A549 (cell line): ENCODE measurements around the gene HHATL.

ENCODE experiments used
- ATOH8 ChIP-seq: fragments of 250-450 bp; sonication (Bioruptor Pico); IDR thresholded peaks from 2 replicates; pipeline ENCODE4 v1.5.0; 2020; ENCODE audit warnings: low read depth, mild to moderate bottlenecking, moderate library complexity
- CBX2 ChIP-seq: fragments of 200-600 bp; sonication (generic); IDR thresholded peaks from 2 replicates; pipeline ENCODE4 v1.6.1; 2016; ENCODE audit warnings: low read depth, mild to moderate bottlenecking, borderline replicate concordance
- CEBPB ChIP-seq, 2 experiments: fragments of >200 bp in 1 of 2; sonication (Bioruptor Twin) in 1 of 2; formaldehyde crosslinking in 1 of 2; IDR thresholded peaks; 2 replicates each; pipeline ENCODE4 v1.6.1; 2012 to 2016
- MYC ChIP-seq: IDR thresholded peaks from 2 replicates; pipeline ENCODE4 v1.6.1; 2012; ENCODE audit warnings: mild to moderate bottlenecking, inconsistent platforms, low read length, improper control_type of control experiment, borderline replicate concordance
- PBX3 ChIP-seq: IDR thresholded peaks from 2 replicates; pipeline ENCODE4 v1.6.1; 2012
- POLR2A ChIP-seq: IDR thresholded peaks from 2 replicates; pipeline ENCODE4 v1.6.1; 2012; ENCODE audit warnings: mild to moderate bottlenecking, low read length
- RAD21 ChIP-seq, 2 experiments: fragments of >200 bp in 1 of 2; sonication (Bioruptor Twin) in 1 of 2; formaldehyde crosslinking in 1 of 2; IDR thresholded peaks in 1 of 2; conservative IDR thresholded peaks in 1 of 2; 2 replicates in 1 of 2; 3 replicates in 1 of 2; pipeline ENCODE4 v1.6.1; 2012 to 2018; ENCODE audit warnings: inconsistent platforms in 1 of 2
- TF ChIP-seq, protein P1 (sequence below): fragments of >200 bp; sonication (Bioruptor Twin); formaldehyde crosslinking; IDR thresholded peaks from 3 replicates; pipeline ENCODE4 v1.5.1; 2016
- TF ChIP-seq, protein P2 (sequence below): fragments of 450-650 bp; IDR thresholded peaks from 2 replicates; pipeline ENCODE4 v1.6.1; 2014; ENCODE audit warnings: antibody characterized with exemption

- TF ChIP-seq, protein P1, sequence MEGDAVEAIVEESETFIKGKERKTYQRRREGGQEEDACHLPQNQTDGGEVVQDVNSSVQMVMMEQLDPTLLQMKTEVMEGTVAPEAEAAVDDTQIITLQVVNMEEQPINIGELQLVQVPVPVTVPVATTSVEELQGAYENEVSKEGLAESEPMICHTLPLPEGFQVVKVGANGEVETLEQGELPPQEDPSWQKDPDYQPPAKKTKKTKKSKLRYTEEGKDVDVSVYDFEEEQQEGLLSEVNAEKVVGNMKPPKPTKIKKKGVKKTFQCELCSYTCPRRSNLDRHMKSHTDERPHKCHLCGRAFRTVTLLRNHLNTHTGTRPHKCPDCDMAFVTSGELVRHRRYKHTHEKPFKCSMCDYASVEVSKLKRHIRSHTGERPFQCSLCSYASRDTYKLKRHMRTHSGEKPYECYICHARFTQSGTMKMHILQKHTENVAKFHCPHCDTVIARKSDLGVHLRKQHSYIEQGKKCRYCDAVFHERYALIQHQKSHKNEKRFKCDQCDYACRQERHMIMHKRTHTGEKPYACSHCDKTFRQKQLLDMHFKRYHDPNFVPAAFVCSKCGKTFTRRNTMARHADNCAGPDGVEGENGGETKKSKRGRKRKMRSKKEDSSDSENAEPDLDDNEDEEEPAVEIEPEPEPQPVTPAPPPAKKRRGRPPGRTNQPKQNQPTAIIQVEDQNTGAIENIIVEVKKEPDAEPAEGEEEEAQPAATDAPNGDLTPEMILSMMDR: no peak
- TF ChIP-seq MYC (no peak), PBX3 (no peak), POLR2A (no peak), CEBPB (IDR thresholded peaks at IDR 0.05) (no peak), ATOH8 (CRISPR knock-in tag) (no peak), RAD21 (conservative IDR thresholded peaks at IDR 0.05 in 1 of 2, IDR thresholded peaks at IDR 0.05 in 1 of 2) (no peak), CBX2 (no peak)
- TF ChIP-seq, protein P2, sequence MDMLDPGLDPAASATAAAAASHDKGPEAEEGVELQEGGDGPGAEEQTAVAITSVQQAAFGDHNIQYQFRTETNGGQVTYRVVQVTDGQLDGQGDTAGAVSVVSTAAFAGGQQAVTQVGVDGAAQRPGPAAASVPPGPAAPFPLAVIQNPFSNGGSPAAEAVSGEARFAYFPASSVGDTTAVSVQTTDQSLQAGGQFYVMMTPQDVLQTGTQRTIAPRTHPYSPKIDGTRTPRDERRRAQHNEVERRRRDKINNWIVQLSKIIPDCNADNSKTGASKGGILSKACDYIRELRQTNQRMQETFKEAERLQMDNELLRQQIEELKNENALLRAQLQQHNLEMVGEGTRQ: no peak
These were observed 54.7 kb downstream of the HHATL start for GRCh38 chr3:42647821-42648459.
